Activated CD8-positive, alpha-beta memory T cell treated with anti-CD3 and anti-CD28 coated beads, Interleukin-2, amount 50 U/mL, for 1 hour (primary cell): ENCODE data around the gene SEC31A.

Experiments used
- DNase-seq: peaks from one replicate; pipeline ENCODE4 v3.0.0-alpha.2; 2020; ENCODE audit errors: extremely low read depth

SEC31A gene

DNA sequence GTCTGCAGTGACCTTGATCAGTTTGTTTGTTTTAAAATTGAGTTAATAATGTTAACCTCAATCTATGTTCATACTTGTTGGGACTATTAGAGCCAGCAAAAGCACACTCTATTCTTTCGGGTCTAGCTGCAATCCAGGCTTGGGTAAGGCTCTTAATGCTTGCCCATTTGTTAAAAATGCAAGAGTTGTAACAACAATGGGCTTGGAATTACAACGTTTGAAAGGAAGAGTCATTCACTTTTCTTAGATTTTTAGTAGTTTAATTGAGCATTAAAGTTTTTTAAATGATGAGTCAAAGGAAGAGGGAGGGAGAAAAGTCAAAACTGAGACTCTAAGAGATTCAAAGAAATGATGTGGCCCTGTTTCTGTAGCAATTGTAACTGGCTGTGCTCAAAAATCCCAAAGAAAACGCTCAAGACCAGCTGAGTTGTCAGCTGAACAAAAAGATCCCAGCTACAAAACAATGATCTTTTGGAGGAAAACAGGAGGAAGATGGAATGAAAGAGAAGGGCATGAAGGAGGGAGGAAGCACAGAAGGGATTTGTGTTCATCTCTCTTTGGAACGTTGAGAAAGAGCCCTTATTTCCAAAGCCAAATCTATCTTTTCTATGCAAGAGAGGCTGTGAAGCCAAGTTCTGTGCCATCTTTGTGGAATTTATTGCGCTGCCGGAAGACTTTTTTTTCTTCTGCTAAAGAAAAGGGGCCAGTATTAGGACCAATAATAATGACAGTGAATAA is 97.9 kb downstream of the SEC31A start:
- DNase-seq: no peak

DNA sequence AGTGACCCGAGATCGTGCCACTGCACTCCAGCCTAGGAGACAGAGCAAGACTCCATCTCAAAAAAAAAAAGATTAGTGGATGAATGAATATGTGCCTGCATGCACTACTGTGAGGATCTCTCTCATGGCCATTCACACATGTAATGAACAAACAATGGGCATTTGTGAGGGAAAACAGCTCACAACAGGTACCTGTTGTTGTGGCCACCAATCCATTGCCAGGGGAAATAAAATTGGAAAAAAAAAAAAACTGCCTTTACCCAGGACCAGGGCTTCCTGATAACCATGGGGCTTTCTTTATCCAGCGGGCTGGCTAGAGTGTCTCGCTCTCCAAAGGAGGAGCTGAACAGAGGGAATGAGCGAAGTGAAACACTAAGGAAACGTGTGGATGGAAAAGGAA is 99.8 kb downstream of the SEC31A start:
- DNase-seq: no peak

DNA sequence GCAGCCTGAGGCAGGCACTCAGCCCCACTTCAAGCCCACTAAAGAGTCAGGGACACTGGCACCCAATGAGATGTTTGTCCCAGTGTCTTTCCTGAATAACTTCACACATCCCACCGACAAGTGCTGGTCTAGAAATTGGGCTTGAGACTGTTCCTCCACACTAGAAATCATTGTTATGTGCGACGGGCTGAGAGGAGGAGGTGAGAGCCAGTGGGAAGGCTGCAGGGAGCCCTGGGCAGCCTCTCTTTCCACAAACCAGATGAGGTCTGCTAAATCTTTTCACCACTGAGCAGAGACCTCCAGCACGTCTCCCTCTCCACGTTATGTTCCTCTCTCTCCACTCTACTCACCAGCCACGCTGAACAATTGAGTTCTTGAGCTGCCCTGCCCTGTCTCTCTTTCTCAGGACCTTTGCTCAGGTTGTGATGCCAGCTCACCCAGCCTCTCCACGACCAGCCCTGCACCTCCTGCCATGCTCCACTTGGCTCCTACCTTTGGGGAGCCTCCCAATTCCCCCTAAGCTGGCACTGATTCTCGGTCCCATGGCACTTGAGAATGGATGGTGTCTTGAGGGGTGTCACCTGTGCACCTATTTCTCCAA is 100.8 kb downstream of the SEC31A start:
- DNase-seq: no peak

DNA sequence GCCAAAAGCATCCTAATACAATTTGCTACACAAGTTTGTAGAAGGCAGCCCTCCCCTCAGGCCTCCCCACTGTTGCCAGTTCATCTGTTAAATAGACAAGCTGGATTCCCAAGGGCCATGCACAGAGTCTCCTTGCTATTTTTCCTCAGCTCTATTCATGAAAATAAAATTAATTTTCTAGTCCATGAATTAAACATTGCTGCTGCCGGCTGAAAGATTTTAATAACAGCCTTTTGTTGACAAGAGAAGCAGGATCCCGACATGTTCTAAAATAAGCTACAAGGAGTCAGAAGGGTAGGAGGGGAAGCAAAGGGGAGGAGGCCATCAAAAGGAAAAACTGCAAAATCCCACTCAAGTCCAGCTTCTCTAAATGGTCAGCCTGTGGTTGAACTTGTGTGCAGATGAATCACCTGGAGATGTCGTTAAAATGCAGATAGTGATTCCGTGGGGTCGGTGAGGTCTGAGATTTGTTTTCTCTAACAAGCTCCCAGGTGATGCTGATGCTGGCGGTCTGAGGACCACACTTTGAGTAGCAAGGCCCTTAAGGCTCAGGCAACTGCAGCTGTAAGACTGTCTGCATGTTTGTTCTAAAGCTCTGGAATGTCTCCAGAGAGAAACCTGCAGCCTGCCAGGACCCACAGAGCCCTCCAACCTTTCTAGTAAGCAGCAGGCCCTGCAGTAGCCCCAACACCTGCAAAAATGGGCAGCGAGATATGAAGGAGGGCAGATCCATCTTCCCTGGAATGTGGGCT is 101.8 kb downstream of the SEC31A start:
- no peak for DNase-seq

DNA sequence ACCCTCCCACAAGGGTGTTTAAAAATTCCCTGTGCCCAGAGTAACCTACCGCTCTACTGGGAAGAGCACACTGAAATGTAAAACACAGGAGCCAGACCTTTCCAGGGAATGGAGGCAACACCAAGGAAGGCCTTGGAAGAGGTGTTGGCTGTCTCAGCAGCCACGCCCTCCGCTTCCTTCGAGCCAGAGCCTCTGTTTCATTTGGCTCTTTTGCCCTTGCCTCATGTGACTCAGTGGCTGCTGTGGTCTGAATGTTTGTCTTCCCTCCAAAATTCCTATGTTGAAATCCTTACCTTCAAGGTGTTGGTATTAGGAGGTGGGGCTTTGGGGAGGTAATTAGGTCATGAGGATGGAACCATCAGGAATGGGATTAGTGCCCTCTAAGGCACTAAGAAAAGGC is 103.6 kb downstream of the SEC31A start:
- no peak for DNase-seq

DNA sequence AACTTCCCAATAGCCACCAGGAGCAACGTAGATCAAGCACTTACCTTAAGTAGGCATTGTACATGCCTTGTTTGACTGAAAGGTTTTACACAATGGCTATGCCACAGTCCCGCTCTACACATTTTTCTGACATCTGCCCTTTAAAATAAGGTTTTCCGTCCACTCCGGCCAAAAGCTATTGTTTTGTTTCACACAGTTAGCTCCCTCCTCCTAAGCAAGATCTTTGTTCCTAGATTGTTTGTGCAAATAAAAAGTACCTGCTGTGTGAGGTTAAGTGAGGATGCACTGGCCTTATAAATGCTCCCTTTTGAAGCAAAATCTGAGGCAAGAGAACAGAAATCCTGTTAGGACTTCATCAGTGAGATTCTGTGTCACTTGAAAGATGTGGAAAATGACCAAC is 104.1 kb downstream of the SEC31A start:
- no peak for DNase-seq

DNA sequence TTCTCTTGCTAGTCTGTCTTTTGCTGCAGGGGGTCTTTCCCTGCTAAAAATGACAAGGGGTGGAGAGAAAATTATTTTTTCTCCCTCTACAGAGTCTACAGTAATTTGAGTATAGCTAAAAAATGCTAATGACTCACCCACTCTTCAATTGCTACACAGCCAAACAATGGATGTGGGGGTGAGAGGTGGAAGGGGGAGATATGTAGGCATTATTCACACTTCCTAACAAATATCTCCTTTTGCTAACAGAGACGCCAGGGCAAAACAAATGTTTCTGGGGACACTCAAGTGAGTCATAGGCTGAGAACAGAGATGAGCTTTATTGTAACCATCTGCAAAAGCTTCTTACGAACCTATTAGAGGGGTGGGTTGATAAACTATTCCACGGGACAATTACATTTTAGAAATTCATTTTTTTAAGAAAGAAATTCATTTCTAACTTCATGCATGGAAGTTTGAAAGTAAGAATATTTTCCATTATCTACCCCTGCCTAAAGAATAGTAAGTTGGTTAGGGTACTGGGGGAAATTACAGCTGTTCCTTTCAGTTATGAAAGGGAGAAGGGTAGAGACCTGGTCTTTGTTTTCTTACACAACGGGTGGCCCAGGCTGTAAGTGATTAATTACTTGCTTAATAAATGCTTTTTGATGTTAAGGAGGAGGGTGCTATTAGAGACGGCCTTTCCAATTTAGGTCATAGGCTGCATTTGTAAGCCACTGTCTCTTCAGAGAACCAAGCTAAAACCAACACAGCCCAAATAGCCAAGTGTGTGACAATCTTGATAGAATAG is 105.1 kb downstream of the SEC31A start:
- DNase-seq: no peak

DNA sequence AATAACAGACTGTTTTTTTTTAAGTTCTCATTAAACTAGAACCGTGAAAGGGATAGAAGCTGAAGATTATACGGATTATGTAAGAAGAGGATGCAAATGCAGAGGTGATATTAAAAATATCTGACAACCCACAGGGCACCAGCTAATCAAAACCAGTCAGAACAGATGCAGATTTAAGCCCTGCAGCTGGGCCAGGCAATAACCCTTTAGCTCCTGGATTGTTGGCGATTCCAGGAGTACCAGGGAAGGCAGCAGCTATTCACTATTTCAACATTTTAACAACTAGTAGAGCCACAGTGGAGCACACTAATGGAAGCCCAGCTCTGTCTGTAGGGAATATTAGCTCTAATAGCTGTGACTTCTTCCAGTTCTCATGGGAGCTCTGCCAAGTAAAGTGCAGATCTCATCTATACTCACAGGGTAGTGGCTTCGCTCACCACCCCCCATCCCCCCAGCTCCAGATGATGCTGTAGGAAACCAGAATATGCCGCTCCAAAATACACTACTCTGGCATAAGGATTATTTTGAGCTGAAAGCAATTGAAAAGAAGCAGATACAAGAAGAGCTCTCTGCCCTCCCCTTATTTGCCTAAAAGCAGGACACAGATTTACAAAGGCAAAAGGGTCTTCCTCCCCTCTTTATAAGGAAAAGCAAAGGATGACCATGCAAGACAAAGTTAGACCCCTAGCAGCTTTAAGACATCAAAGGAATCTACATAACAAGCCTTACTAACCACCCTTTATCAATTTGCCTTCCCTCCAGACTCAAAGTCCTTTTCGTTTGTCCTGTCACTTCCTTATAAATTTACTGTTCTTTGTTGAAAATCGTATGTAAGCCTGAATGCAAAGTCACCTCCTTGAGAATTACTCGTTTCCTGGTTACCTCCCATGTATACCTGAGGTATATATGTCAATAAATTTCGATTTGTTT is 106.0 kb downstream of the SEC31A start:
- no peak for DNase-seq

DNA sequence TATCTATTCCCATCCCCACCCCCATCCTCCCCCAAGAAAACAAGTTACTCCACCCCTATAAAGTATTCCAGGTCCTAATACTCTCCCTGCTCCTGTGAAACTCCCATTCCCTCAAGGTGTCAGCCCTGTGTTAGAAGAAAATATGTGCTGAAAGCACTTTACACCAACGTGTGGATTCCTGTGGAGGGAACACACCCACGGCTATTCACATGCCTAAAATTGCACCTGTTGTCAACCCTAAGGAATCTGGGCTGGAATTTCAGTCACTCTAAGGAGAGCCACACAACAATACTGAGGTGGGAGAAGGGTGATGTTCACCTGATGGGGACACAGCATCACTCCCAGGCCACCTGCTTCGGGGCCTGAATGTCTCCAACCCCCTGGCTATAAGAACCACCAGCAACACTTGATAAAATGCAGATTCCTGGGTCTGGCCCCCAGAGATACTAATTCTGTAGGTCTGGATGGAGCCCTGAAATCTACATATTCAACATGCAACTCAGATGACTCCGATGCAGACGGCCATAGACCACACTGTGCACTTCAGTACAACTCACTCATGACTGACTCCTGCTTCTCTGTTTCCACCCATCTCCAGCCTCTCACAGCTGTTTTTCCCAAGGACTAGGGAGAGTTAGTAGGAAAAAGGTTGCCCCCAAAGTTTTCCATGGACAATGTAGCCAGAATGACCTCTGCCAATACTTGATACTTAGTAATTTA is 108.2 kb downstream of the SEC31A start:
- no peak for DNase-seq

DNA sequence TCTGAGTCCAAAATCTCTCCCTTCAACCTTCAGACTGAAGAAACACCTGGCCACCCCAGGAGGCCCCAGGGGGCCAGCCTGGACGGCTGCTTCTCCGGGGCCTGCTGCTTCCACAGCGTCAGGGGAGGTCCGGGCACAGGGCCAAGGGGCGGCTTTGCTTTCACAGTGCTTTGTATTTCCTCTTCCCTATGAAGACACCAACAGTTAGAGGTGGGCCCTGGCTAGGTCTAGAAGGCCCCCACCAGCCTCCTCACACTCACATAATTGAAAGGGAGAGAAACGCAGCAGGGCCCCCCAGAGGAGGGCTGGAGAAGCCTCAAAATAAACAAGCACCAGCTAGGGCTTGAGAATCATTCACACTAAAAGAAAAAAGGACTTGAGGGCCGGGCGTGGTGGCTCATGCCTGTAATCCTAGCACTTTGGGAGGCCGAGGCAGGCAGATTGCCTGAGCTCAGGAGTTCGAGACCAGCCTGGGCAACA is 110.2 kb downstream of the SEC31A start:
- DNase-seq: no peak

DNA sequence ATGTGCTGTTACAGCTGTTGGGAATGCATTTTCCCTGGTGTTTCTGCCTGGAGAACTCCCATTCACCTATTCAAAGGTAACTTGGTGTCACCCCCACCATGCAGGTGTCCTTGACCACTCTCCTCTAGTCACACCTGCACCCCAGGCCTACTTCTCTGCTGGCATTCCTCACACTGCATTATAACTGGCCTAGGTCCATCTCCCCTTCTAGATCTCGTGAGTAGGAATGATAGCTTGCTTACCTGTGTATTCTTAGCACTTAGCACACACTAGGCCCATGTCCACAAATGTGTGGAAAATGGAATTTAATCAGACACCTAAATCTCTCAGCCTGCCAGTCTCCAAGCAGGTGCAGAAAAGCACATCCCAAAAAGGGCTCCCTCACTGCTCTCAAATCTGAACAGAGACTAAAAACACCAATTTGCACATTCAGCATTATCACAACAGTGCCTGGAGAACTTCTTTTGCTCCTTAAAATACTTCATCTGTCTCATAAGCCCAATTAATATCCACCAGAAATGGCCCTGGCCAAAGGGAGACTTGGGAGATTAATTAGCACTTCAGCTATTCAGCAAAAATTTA is 110.7 kb downstream of the SEC31A start:
- DNase-seq: no peak

DNA sequence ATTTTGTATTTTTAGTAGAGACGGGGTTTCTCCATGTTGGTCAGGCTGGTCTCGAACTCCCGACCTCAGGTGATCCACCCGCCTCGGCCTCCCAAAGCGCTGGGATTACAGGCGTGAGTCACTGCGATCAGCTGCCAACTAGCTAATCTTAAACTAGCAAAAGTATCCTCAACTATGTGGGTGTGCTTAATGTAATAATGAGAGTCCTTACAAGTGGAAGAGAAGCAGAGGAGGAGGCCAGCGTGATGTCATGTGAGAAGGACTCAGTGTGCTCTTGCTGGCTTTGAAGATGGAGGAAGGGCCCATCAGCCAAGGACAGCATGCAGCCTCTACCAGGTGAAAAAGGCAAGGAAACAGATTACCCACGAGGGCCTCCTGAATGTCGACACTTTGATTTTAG is 111.9 kb downstream of the SEC31A start:
- DNase-seq: no peak

DNA sequence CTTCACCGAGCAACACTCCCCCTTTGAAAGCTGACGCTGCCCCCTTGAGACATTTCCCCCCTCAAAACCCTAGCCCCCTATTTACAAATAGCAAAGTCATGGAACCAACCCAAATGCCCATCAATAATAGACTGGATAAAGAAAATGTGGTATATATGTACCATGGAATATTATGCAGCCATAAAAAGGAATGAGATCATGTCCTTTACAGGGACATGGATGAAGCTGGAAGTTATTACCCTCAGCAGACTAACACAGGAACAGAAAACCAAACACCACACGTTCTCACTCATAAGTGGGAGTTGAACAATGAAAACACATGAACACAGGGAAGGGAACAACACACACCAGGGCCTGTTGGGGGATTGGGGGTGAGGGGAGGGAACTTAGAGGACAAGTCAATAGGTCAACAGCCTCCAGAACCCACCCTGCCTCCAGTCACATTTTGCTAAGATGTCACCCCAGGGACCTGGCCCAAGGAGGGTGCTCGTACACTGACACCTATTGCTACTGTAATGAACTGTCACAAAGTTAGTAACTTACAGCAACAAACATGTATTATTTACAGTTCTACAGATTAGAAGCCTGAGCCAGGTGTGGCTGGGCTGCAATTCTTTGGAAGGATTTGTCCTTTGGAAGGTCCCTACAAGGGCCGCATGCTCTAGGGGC is 113.0 kb downstream of the SEC31A start:
- no peak for DNase-seq

DNA sequence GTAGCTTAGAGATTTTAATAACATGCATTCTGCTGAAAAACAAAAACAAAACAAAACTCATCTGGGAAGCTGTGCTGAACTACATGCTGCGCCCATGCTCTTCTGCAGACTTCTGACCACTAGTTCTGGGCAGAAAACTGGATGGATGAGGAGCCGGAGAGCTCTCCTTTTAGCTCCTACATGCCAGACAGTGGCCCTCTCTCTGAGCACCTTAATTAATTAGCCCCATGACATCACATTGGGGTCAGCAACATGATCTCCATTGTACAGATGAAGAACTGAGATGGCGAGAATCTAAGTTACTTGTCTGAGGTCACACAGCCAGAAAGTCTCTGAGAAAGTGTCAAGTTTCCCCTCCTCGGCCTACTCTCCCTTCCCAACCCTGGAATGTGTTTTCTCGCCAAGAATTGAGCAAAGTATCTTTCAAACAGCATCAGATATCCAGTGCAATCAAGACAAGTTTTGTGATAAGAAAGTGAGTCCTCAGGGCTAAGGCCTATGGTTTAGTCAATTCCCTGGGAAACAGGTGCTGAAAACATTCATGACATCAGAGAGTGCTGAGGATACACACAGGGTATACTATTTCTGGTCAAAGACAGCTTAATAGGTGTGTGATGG is 113.9 kb downstream of the SEC31A start:
- DNase-seq: no peak

DNA sequence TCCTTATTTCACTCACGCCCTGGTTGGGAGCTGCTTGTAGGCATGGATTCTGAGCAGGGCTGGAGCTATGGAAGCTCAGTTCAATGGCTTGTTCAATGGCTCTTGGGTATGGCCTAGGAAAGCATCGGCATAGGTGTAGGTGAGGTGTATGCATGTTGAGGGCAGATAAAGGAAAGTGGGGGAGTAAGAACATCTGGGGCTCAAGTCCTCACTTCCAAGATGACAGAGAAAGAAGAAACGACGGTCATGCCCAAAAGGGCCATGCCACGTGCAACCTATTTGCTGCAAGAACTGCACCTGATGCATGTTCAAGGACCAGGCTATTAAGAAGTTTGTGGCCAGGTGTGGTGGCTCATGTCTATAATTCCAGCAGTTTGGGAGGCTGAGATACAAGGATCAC is 115.7 kb downstream of the SEC31A start:
- no peak for DNase-seq

DNA sequence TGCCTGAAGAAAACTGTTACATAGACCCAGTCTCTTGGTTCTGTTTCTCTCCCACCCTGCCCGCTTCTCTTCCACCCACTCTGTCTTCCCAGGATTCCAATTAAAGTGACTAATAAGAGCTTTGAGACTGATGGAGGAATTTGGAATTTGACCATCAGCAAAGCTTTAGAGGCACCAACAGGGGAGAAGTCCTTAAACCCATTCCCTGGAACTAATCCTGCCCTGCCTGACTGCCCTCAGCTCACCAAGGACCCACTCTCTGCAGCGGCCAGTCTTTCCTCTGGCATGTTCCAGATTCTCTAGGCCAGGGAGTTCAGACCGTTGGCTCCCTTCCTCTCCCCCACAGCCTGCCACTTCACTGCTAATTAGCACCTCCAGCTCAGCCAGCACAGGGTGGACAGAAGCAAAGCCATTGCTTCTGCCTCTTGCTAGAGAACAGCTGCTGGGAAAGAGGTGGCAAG is 116.2 kb downstream of the SEC31A start:
- DNase-seq: no peak

DNA sequence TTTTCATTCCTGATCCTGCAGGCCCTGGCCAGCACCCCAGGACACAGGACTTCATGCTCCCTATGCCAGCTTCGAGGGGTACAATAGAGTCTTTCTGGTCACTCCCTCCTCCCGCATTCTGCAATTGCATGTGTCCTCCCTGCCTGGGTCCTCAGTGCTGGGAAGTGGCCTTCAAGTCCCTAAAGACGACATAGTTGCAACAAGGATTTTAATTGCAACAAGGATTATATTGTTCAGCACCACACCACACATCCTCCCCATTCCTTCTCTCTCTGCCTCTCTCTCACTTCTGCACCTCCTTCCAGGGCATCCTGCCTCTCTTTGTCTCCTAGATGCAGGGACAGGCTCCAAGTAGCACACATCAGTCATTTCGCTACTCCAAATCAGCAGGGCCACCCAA is 117.9 kb downstream of the SEC31A start:
- no peak for DNase-seq

DNA sequence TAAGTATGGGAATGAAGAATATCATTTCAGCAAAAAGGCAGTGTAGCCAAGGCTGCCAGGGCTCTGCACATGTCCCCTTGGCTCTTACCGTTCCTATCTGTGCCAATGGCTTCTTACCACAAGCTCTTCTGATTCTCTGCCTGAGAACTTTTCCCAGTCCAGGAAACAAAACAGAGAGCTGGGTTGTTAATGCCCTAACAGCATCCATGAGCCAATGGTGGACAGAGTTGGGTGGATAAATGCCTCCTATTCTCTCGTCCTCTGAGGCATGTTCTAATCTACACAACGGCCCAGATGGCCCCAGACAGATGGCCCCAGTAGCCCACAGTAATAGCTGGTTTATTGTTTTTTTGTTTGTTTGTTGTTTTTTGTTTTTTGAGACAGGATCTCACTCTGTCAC is 120.3 kb downstream of the SEC31A start:
- no peak for DNase-seq
